Right cardiac atrium (tissue), 5 donors: ENCODE results near the gene ZSCAN5A. TPM values are rescaled to one million over a fixed set of nuclear protein-coding genes. Genes with fewer than 3 reads are reported as not detected.
"Not testable (repeated sequence)": the region's sequence is repeated elsewhere in the genome, so short reads cannot be mapped to it uniquely, and the experiment has no call there.

Experiments used
- ATAC-seq, 2 donors: fragments of 200-7000 bp; cut with Tn5 transposase; one replicate each; pipeline versions ENCODE4 v1.8.0 to v1.9.1; 2020; ENCODE audit warnings: moderate library complexity in 2 of 2, mild to moderate bottlenecking in 1 of 2
- DNase-seq, 3 donors: peaks; one replicate each; pipeline ENCODE4 v3.0.0-alpha.2; 2020
- H3K27ac ChIP-seq: one replicate; pipeline ENCODE4 v1.5.1; 2013; ENCODE audit warnings: mild to moderate bottlenecking, low read length, control low read depth, moderate library complexity
- H3K27me3 ChIP-seq: one replicate; pipeline ENCODE4 v1.6.1; 2013; ENCODE audit not compliant: control insufficient read depth, insufficient read depth
- H3K4me1 ChIP-seq: one replicate; pipeline ENCODE4 v1.6.1; 2013; ENCODE audit warnings: low read length; ENCODE audit not compliant: control insufficient read depth, insufficient read depth
- H3K4me3 ChIP-seq: one replicate; pipeline ENCODE4 v1.5.1; 2013; ENCODE audit warnings: low read length, control low read depth
- H3K9me3 ChIP-seq: one replicate; pipeline ENCODE4 v1.6.1; 2013; ENCODE audit warnings: low read length; ENCODE audit not compliant: control insufficient read depth
- WGBS: extraction: QIAGEN DNeasy Blood & Tissue Kit; methylation state at CpG from one replicate; pipeline ENCODE4 v1.1.7; 2013; 5-methylcytosine and 5-hydroxymethylcytosine counted together
- intact Hi-C, 4 donors: fragments of 100-400 bp; cut with DNase I; formaldehyde crosslinking; loops; one replicate each; pipeline versions ENCODE4 v1.11.0 to v1.14.0; 2022 to 2023
- polyA plus RNA-seq: library from polyadenylated mRNA; stranded (reverse); fragments of 200-250 nt; gene quantifications from one replicate; pipeline ENCODE4 v1.2.3, GENCODE V29; 2013
- total RNA-seq, 4 donors: library from RNA; stranded (reverse); fragmentation: NEBNext Ultra II Directional; extraction: Animal tissue kit (Norgen Biotek cat#: 25700); gene quantifications; one replicate each; pipeline ENCODE4 v1.2.1, GENCODE V29; 2021
- donor health status: healthy with polysubstance abuse.
- donor health status: DM: no; HTN: yes; CAD: no.
- donor health status: DM: no; HTN: no; CAD: no.
- donor health status: DM: no; HTN: yes; CAD: no; lungs with severe emphysema.
- donor health status: DM: yes; HTN: yes; CAD: no.

ZSCAN5A gene
- total and polyA plus RNA-seq, 5 donors, result 16.5 to 25.8 (median 19.2) TPM

GRCh38 chr19:56201973-56202372 lies 112.7 kb downstream of the ZSCAN5A start, which contains the start of gene ZSCAN5C:
TSS of gene ZSCAN5C (plus strand) at chr19:56202273. CDS start at chr19:56205914, 3,641 bp downstream.
- Histone ChIP-seq H3K27ac (no peak within 1 kb of the TSS), H3K4me1 (no peaks in the 10 kb centered on the region), H3K27me3 (no peaks in the 10 kb centered on the region), H3K9me3 (no peaks in the 10 kb centered on the region), H3K4me3 (no peak within 1 kb of the TSS)
- DNase-seq (no peak), ATAC-seq (no peak)
- intact Hi-C loops, result no loop called here
- 62% methylated on average over 3 of the region's 3 CpGs for WGBS

GRCh38 chr19:56199687-56200086 lies 115.0 kb downstream of the ZSCAN5A start:
- DNase-seq (no peak), ATAC-seq (no peak)
- intact Hi-C loops, result no loop called here
- no peaks in the 10 kb centered on the region for H3K4me1 ChIP-seq
- 58% methylated on average over 7 of the region's 7 CpGs for WGBS
- no peak overlapping the region for H3K4me3 ChIP-seq
- H3K27me3 ChIP-seq, result no peaks in the 10 kb centered on the region
- H3K27ac ChIP-seq, result no peak overlapping the region
- no peaks in the 10 kb centered on the region for H3K9me3 ChIP-seq

- DNase-seq, H3K4me3 ChIP-seq, ATAC-seq, intact Hi-C loops, H3K27ac ChIP-seq, H3K27me3 ChIP-seq, H3K9me3 ChIP-seq, H3K4me1 ChIP-seq: not testable (repeated sequence)
- WGBS, result 89% methylated on average over 23 of the region's 23 CpGs
Observed at GRCh38 chr19:56197646-56198045, 117.0 kb downstream of the ZSCAN5A start, which contains the start of gene ZSCAN5B. TSS of gene ZSCAN5B (minus strand) at chr19:56197783. CDS start at chr19:56193052, 4,731 bp downstream.

GRCh38 chr19:56193981-56194640 lies 120.5 kb downstream of the ZSCAN5A start:
- ATAC-seq (no peak), DNase-seq (no peak)
- H3K27me3 ChIP-seq, result no peaks in the 10 kb centered on the region
- no peak overlapping the region for H3K27ac ChIP-seq
- intact Hi-C loops, result no loop called here
- 85% methylated on average over 12 of the region's 12 CpGs for WGBS
- no peak overlapping the region for H3K4me3 ChIP-seq
- no peaks in the 10 kb centered on the region for H3K9me3 ChIP-seq
- H3K4me1 ChIP-seq, result no peaks in the 10 kb centered on the region

- no peak for ATAC-seq
- intact Hi-C loops, result no loop called here
- Histone ChIP-seq H3K27me3 (no peaks in the 10 kb centered on the region), H3K4me3 (no peak overlapping the region), H3K27ac (no peak overlapping the region), H3K9me3 (no peaks in the 10 kb centered on the region), H3K4me1 (no peaks in the 10 kb centered on the region)
- WGBS, result 80% methylated on average over 10 of the region's 10 CpGs
- no peak for DNase-seq
Observed at GRCh38 chr19:56191711-56192110, 122.9 kb downstream of the ZSCAN5A start.

- 69% methylated on average over 7 of the region's 7 CpGs for WGBS
- intact Hi-C loops, result no loop called here
- Histone ChIP-seq H3K27ac (no peak overlapping the region), H3K27me3 (no peaks in the 10 kb centered on the region), H3K9me3 (no peaks in the 10 kb centered on the region), H3K4me1 (no peaks in the 10 kb centered on the region), H3K4me3 (no peak overlapping the region)
- DNase-seq, result no peak
- no peak for ATAC-seq
Observed at GRCh38 chr19:56191115-56191514, 123.5 kb downstream of the ZSCAN5A start.

GRCh38 chr19:56189785-56190184 lies 124.9 kb downstream of the ZSCAN5A start:
- H3K9me3 ChIP-seq, result no peaks in the 10 kb centered on the region
- DNase-seq, result no peak
- H3K27me3 ChIP-seq, result no peaks in the 10 kb centered on the region
- H3K27ac ChIP-seq, result no peak overlapping the region
- H3K4me3 ChIP-seq, result no peak overlapping the region
- ATAC-seq, result no peak
- H3K4me1 ChIP-seq, result no peaks in the 10 kb centered on the region
- intact Hi-C loops, result no loop called here
- 75% methylated on average over 17 of the region's 17 CpGs for WGBS

- Histone ChIP-seq H3K4me1 (no peaks in the 10 kb centered on the region), H3K27ac (no peak overlapping the region), H3K9me3 (no peaks in the 10 kb centered on the region), H3K27me3 (no peaks in the 10 kb centered on the region), H3K4me3 (no peak overlapping the region)
- 69% methylated on average over 11 of the region's 11 CpGs for WGBS
- intact Hi-C loops, result no loop called here
- no peak for DNase-seq
- no peak for ATAC-seq
Observed at GRCh38 chr19:56177564-56178243, 136.9 kb downstream of the ZSCAN5A start.

GRCh38 chr19:56176881-56177280 lies 137.8 kb downstream of the ZSCAN5A start:
- Histone ChIP-seq H3K4me3 (no peak overlapping the region), H3K27me3 (no peaks in the 10 kb centered on the region), H3K4me1 (no peaks in the 10 kb centered on the region), H3K27ac (no peak overlapping the region), H3K9me3 (no peaks in the 10 kb centered on the region)
- WGBS, result 78% methylated on average over 18 of the region's 18 CpGs
- intact Hi-C loops, result no loop called here
- DNase-seq (no peak), ATAC-seq (no peak)

- intact Hi-C loops, H3K27me3 ChIP-seq, H3K27ac ChIP-seq, ATAC-seq, DNase-seq, H3K4me3 ChIP-seq, H3K9me3 ChIP-seq, H3K4me1 ChIP-seq: not testable (repeated sequence)
- 72% methylated on average over 10 of the region's 11 CpGs for WGBS
Observed at GRCh38 chr19:56176310-56176709, 138.3 kb downstream of the ZSCAN5A start.

GRCh38 chr19:56175861-56176307 lies 138.8 kb downstream of the ZSCAN5A start, which contains the start of gene GALP:
TSS of gene GALP (plus strand) at chr19:56176008. CDS start at chr19:56177109, 1,101 bp downstream.
- DNase-seq, intact Hi-C loops: not testable (repeated sequence)

More at GRCh38 chr19:56175861-56176307, 138.8 kb downstream of the ZSCAN5A start, which contains the start of gene GALP:
- H3K27me3 ChIP-seq, ATAC-seq, H3K4me1 ChIP-seq, H3K4me3 ChIP-seq, H3K27ac ChIP-seq, H3K9me3 ChIP-seq: not testable (repeated sequence)
- WGBS, result 49% methylated on average over 15 of the region's 15 CpGs
